ENCODE data around the gene PTPN13.

GRCh38 chr4:86825511-86825910 is 231.4 kb downstream of the PTPN13 start:
- no peak for TF ChIP-seq EP300 (IDR thresholded peaks at IDR 0.05)
- TF ChIP-seq CTCF (IDR thresholded peaks at IDR 0.05) = no peak
- TF ChIP-seq POLR2A (IDR thresholded peaks at IDR 0.05) = no peak
